Stimulated activated CD8-positive, alpha-beta memory T cell treated with anti-CD3 and anti-CD28 coated beads, Interleukin-7, amount 100 ng/mL, for 1 hour (primary cell): ENCODE measurements around the gene ROBO1.
"Not testable (repeated sequence)": the region's sequence is repeated elsewhere in the genome, so short reads cannot be mapped to it uniquely, and the experiment has no call there.

Experiments
- DNase-seq, 2 donors: peaks; one replicate each; pipeline ENCODE4 v3.0.0-alpha.2; 2020; ENCODE audit warnings: low read depth in 2 of 2

The ROBO1 gene

GRCh38 chr3:79314544-79314943, 453.3 kb downstream of the ROBO1 start:
- no peak for DNase-seq

DNA sequence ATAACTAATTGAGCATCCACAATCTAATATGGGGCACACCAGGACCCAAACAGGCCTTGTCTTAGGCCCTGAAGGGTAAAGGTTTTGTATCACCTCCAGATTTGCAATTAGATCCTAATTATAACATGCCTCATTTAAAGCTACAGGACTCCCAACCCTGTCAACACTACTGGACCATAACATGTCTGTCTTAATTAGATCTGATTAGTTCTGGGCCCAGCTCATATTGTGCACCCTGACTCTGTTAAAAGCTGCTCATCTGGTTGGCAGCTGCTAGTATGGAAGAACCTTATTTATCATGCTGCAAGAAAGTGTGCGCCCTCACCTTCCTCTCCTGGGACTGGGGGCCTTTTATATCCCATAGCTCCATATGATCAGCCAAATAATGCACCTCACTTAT, 457.8 kb downstream of the ROBO1 start:
- DNase-seq = no peak

GRCh38 chr3:79306934-79307570, 460.7 kb downstream of the ROBO1 start:
- no peak for DNase-seq

- DNase-seq = not testable (repeated sequence)
Observed at GRCh38 chr3:79299949-79300635, 467.7 kb downstream of the ROBO1 start.

- DNase-seq = no peak
Observed at GRCh38 chr3:79297245-79297960, 470.4 kb downstream of the ROBO1 start.

DNA sequence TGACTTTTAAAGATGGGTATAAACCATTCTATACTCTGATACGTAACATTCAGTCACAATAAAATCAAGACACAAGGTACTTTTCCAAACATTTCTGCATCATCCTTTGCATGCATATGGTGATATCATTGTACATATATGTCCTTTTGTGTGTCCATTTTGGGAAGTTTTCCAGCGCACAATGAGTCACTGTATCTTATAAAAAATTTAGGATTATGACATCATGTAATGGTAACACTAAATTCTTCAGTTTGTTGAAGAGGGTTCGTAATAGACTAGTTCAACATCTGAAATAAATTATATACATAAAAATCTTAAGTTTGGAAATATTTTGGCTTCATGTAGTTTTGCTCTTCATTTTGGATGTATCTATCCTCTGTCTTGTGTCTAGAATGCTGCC, 480.9 kb downstream of the ROBO1 start:
- DNase-seq = no peak

DNA sequence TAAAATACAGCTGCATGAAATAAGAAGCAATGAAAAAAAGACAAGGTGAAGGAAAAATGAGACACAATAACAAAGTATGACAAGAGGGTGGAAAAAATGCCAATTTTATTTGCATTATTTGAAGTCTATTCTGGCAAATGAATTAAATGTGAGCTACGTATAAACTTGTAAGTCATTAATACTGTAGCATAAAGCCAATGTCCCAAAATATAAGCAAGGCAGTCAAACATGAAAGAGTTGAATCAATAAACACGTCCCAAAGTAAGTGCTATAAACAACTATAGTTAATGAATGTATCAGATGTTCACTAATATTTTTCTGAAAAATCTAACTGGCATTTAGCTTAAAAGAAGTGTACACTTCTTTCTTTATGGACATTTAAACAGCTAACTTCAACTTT, 481.9 kb downstream of the ROBO1 start:
- DNase-seq = no peak

- DNase-seq = no peak
Observed at GRCh38 chr3:79285380-79285779, 482.4 kb downstream of the ROBO1 start.

DNA sequence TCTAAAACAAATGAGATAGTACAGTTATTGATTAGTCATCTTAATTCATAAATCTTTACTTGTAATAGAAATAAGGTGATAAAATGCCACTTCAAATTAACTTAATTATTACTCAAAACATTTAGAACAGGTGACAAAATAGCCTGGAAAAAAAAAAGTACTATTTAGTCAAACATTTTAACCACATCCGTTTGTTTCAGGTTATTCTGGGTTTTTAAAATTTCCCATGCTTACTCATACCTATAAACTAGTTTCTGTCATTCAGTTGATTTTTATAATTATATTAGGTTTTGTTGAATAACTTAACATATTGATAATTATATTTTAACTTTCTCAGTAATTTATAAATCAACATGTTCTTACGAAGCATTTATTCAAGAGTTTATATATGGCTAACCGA, 483.0 kb downstream of the ROBO1 start:
- no peak for DNase-seq

DNA sequence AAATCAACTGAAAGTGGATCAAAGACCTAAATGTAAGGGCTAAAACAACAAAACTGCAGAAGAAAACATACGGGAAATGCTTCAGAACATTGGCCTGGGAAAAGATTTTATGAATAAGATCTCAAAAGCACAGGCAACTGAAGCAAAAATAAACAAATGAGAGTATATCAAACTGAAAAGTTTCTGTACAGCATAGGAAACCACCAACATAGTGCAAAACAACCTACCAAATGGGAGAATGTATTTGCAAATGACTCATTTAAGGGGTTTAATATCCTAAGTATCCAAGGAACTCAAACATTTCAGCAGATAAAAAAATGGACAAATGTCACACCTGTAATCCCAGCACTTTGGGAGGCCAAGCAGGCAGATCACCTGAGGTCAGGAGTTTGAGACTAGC, 489.1 kb downstream of the ROBO1 start:
- no peak for DNase-seq

DNA sequence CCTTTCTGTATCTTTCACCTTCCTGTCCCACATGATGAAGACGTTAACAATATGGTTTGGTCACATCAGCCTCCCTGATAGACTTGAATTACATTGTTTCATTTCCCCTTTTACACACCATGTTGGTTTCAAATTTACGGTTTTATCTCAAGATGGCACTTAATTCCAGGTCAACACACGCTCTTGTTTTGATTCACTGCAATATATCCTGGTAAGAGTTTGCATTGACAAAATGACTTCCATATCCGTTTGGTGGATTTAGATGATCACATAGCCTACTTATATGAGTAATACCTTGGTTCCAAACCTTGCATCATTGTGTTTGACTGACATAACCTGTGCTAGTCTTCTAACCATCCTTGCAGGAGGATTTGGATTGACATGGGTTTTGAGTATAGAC, 499.4 kb downstream of the ROBO1 start:
- DNase-seq = no peak

GRCh38 chr3:79264892-79265291, 502.9 kb downstream of the ROBO1 start:
- no peak for DNase-seq

DNA sequence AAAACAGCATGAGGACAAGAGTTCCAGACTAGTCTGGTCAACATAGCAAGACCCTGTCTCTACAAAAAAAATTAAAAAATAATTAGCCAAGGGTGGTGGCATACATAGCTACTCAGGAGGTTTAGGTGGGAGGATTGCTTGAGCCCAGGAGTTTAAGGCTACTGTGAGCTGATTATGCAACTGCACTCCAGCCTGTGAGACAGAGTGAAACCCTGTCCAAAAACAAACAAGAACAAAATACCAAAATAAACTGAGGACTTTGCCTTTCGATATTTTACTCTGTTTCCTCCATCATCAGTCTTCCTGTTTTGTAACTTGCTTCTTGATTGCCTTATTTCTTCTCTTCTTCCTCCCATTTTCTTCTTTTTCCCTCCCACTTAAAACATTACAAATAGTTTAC, 504.4 kb downstream of the ROBO1 start:
- no peak for DNase-seq

DNA sequence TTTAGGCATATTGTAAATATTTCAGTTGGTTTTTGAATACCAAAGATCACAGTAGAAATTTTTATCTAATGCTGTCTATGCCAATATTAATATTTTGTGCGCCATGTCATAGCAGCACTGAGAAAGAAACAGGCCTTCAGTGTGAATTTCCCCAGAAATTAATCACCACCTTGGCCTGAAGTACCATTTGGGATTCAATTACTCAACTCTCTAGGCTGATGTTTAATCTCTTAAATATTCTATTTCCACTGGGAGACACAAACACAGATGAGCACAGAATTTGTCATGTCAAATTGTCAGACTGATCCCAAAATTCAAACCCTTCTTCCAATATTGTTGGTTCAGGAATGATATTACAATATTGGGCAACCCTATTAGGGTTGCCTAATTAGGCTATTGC, 509.3 kb downstream of the ROBO1 start:
- no peak for DNase-seq

DNA sequence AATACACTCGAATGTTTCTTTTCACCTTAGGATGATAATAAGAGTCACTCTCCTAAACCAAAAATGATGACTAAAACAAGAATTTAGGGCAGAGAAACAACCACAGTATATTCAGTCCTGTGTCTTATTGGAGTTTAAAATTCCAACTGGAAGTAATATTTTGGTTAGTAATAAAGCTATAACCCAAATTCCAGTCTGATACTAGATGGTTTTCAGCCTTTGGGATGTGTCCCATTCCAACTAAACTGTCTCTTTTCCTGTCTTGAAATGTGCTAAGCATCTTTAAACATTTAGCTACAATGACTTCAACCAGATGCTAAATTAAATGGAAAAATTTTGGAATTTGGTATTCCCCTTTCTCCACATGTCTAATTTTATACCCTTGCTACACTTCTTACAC, 510.0 kb downstream of the ROBO1 start:
- DNase-seq = no peak

GRCh38 chr3:79255702-79256101, 512.1 kb downstream of the ROBO1 start:
- DNase-seq = no peak

DNA sequence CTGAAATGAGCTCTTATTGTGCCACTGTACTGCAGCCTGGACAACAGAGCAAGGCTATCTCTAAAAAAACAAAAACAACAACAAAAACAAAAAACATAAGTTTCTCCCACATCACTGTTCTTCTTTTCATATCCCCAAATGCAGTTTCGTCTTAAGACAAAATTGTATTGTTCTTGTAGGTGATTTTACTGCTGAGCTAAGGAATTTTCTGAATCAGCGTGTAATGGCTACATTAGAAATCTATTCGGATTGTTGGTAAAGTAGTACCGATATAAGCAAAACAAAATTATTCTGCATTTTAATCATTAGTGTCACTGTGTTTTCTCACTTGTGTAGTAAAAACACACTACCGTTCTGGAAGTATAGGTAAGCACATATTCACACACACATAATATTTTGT, 512.5 kb downstream of the ROBO1 start:
- no peak for DNase-seq

GRCh38 chr3:79253704-79254103, 514.1 kb downstream of the ROBO1 start:
- no peak for DNase-seq

- no peak for DNase-seq
Observed at GRCh38 chr3:79253271-79253670, 514.5 kb downstream of the ROBO1 start.

DNA sequence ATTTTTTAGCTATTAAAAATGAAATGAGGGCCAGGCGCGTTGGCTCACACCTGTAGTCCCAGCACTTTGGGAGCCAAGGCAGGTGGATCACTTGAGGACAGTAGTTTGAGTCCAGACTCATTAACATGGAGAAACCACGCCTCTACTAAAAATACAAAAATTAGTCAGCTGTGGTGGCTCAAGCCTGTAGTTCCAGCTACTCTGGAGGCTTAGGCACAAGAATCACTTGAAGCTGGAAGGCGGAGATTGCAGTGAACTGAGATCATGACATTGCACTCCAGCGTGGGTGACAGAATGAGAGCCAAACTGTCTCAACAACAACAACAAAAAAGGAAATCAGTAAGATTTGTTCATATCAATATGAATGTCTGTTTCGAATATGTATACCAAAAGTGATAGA, 517.1 kb downstream of the ROBO1 start:
- no peak for DNase-seq

DNA sequence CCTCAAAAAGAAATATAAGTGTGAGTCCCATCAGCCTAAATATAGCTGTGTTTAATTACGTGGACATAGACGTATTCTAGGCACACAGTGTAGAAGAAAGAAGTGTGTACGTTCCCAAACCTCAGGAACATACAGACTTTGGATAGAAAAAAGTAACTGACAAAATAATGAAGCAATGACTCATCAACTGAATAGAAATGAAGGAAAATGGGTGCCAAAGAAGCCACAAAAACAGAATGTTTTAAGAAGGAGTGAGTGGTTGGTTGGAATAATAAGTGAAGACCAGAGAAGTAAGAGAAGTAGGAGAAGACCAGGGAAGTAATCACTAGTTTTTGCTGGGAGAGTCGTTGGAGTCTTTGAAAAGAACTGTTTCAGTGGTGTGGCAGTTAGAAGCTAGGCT, 518.1 kb downstream of the ROBO1 start:
- no peak for DNase-seq

DNA sequence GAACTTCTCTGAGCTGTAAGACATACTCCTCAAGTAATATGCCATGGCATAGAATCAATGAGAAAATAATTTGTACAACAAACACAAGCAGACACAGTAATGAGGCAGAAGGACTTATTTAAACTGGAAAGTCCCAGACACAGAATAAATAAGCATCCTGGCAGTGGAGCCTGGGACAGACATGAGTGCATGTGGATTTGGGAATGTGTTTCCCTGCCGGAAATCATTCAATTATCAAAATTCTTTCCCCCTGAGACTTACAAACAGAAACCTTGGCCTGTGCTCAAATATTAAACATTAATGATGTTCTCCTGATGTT, 520.1 kb downstream of the ROBO1 start:
- no peak for DNase-seq
